GM13976 (cell line): ENCODE measurements around the gene INSR.

Source experiments
- DNase-seq: peaks from one replicate; pipeline ENCODE4 v3.0.0; 2012; ENCODE audit warnings: low spot score
- CTCF ChIP-seq: IDR thresholded peaks from 2 replicates; pipeline ENCODE4 v1.5.1; 2012; ENCODE audit warnings: borderline replicate concordance, mild to moderate bottlenecking; ENCODE audit not compliant: insufficient read depth; ENCODE audit errors: extremely low read depth, missing control alignments, control extremely low read depth
- in situ Hi-C: fragments of 300-500 bp; cut with MboI; formaldehyde crosslinking; loops from one replicate; pipeline ENCODE4 v1.12.0; 2022; ENCODE audit warnings: low sequenced_read_pairs, mixed read lengths, inconsistent platforms; ENCODE audit not compliant: unreplicated experiment

The INSR gene

DNA sequence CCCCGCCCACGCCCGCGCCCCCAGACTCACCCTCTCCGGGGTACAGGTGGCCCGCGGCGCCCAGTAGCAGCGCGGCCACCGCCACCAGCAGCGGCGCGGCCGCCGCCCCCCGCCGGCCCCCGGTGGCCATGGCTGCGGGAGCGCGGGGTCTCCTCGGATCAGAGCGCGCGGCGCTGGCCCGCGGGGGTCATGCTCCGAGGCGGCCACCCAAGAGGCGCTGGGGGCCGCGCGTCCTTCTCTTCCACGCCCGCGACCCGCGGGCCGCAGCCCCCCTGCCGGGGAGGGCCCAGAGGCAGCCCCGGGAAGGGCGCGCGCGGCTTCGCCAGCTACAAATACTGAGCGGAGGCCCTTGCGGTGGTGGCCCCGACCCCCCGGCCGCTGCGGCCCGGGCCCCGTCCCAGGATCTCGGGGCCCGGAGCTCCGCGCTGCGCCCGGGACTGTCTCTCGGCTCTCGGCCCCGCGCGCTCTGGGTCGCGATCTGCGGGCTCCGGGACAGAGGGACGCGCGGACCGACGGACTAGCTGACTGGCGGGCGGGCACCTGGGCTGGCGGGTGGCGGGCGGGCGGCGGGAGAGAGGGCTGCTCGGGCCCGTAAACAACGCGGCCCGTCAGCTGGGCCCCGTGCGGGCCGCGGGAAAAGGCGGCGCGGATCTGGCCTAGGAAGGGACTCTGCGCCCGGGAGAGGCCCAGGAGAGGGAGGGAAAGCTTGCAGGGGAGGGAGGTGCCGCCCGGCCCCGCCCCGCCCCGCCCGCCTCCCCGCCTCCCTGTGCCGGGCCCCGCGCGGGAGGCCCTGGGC lies at the start of gene INSR:
Gene INSR (minus strand): TSS at position 653 of the 796 bp plus-strand sequence. CDS start 523 bp downstream, at position 130.
- peak; percentile 97 for DNase-seq
- TF ChIP-seq CTCF = no peak
- in situ Hi-C loops = no loop called here

- no peak for TF ChIP-seq CTCF
- in situ Hi-C loops = loop anchor here (25.0 kb wide), 1 partner anchor 205 kb away; no protein-coding TSS in a partner anchor
- DNase-seq = no peak
Observed at GRCh38 chr19:7342143-7342542, 47.9 kb upstream of the INSR start.

DNA sequence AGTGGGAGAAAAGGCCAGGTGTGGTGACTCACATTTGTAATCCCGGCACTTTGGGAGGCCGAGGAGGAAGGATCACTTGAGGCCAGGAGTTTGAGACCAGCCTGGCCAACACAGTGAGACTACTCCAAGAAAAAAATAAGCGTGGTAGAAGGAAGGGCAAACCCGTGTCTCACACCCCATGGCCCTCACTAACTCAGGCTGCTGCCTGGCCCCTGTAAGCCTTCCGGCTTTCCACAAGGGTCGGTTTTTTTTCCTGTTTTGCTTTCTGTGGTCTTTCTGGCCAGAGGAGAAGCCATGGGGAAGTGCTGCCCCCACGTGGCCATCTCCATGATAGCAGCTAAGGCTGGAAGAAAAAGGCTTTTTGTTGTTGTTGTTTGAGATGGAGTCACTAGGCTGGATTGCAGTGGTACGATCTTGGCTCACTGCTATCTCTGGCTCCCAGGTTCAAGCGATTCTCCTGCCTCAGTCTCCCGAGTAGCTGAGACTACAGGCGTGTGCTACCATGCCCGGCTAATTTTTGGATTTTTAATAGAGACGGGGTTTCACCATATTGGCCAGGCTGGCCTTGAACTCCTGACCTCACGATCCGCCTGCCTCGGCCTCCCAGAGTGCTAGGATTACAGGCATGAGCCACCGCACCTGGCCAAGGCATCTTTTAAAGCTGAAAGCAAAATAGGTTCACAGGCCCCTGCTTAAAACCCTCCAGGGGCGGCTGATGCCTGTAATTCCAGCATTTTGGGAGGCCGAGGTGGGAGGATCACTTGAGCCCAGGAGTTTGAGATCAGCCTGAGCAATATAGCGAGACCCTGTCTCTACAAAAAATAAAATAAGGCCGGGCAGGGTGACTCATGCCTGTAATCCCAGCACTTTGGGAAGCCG lies 47.0 kb upstream of the INSR start:
- in situ Hi-C loops = loop anchor here (25.0 kb wide), 1 partner anchor 204 kb away; no protein-coding TSS in a partner anchor
- TF ChIP-seq CTCF = peak; percentile 84
- peak; percentile 54 for DNase-seq

DNA sequence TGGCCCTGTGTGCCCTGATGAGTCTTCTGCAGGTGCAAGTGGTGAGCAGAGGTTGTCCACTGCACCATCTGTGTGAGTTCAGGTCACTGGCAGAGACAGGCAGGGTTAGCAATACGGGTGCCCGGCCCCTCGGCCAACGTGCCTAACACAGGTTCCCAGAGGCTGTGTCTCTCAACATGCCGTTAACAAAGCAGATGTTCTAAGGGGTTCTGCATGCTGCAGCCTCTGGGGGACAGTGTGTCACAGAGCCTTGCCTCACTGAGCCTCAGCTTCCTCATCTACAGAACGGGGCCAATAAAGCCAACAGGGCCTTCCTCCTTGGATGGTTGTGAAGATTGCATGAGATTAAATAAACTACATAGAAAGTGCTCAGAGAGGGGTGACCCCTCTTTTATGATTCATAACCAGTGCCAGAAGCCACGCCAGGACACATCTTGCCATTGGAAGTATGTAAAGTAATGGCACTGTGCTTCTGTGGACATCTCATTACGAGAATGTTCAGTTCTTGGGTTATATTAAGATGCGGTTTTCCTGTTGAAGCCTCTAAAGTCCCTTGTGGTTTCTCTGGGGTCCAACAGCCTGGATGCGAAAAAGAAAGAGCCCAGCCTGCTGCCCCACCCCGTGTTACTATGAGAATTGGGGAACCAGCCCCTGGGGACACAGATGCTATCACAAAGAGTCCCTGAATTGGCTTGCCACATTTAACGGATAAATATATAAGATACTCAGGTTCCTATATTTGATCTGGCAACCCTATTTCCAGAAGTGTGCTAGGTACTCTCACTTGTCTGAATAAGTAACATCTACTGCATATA lies 43.4 kb upstream of the INSR start:
- in situ Hi-C loops = loop anchor here (25.0 kb wide), 1 partner anchor 200 kb away; no protein-coding TSS in a partner anchor
- peak; percentile 71 for DNase-seq
- TF ChIP-seq CTCF = peak; percentile 22

DNA sequence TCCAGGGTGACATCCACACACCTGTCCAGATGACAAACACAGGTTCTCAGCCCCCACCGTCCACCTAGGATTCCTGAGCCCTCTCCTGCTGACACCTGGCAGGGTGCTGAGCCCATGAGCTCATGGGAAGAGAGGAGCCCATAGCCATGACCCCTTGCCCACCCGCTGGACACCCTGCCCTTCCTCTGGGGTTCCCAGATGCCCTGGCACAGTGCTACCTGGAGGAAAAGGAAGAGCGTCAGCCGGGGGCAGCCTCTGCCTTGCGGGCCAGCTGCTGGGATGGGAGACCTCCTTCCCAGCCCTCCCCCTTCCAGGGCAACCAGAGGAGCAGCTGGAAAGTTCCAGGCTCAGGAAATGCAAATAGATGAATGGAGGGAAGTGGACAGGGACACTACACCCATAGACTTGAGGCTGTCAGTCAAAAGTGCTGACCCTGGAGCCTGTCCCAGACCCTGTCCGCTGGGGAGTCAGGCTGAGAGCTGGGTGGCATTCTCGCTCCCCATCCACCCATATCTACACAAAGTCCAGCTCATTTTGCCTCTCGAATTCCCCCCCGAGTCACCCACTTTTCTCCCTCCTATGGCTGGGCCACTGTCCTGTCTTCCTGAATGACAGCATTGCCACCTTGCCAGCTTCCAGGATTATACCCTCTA lies 42.2 kb upstream of the INSR start:
- no peak for DNase-seq
- TF ChIP-seq CTCF = no peak
- in situ Hi-C loops = loop anchor here (25.0 kb wide), 1 partner anchor 199 kb away; no protein-coding TSS in a partner anchor
